HG03460 (cell line): ENCODE measurements around the gene SLC23A2.

Experiments
- ATAC-seq: cut with Tn5 transposase; IDR thresholded peaks from one replicate; pipeline ENCODE4 v1.9.1; 2021; ENCODE audit not compliant: unreplicated experiment

The SLC23A2 gene

DNA sequence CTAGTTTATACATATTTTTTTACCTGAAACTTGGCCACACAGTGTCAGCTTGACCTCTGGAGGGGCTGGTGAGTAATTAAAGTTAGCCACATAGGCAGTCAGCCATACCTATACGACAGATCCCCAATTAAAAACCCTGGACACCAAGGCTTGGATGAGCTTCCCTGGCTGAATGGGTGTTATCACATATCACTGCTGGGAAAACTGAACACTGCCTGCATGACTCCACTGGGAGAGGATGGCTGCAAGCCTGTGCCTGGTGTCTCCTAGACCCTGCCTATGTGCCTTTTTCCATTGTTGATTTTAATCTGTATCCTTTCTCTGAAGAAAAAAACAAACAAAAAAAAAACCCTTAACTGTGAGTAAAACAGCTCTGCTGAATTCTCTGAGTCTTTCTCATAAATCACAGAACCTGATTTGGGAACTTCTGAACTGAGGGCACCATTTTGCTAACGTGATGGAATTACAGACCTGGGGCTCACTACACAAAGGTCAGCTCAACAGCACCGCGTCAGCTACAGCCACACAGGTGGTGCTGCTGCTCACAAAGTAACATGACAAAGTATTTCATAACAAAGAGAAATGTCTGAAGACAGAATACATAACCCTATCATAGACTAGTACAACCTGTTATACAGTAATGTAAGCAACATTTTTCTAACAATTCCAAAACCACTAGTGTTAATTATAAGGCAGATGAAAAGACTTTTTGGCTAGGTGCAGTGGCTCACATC, 97.0 kb downstream of the SLC23A2 start:
- no peak for ATAC-seq

GRCh38 chr20:4902788-4903187, 98.5 kb downstream of the SLC23A2 start:
- ATAC-seq = no peak

GRCh38 chr20:4901031-4901818, 100.1 kb downstream of the SLC23A2 start:
- no peak for ATAC-seq

GRCh38 chr20:4898282-4899244, 102.7 kb downstream of the SLC23A2 start:
- ATAC-seq = no peak

GRCh38 chr20:4897600-4897999, 103.7 kb downstream of the SLC23A2 start:
- no peak for ATAC-seq

DNA sequence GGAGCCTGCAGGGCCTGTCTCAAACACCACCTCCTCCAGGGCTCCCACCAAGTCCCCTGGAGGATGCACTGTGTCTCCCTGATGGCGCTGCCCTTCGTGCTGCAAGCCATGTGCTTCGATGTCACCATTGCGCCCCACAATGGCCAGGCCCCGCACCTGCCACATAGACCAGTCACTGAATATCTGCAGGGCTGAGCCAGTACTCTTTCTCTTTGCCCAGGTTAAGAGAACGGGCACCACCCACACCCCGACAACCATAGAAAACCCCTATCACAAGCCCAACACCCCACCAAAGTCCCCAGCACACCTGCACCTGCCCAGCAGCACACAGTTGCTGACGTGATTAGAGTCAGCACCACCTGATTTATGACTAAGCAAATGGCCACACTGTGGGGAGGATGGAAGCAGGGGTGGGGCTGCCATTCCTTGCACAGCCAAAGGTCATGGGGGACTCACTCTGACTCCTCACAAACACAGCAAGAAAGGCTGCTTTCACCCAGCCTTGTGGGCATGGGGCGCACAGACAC, 104.3 kb downstream of the SLC23A2 start:
- ATAC-seq = no peak

DNA sequence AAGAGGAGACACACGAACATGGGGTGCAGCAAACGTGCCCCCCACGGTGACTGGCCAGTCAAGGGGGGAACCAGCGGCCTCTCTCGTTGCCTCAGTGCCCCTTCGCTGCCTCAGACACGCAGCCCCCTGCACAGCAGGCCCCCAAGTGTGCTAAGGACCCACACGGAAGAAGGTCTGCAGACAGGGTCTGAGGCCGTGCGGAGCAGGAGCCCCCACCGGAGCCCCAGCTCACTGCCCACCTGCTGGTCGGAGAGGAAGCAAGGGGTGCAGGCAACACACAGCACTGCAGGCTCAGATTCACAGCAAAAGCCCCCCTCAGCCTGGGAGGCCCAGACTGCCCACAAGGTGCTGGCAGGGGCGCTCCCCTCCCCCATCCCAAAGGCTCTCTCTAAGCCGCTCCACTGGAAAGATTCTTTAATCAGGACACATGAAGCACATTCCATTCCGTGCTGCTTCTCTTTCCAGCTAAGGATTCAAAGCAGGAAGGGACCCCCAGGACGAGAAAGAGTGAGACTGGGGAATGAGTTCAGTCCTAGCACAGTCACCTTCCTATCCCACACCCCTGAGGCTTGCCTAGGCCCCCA, 105.1 kb downstream of the SLC23A2 start:
- no peak for ATAC-seq

- ATAC-seq = no peak
These were observed 106.3 kb downstream of the SLC23A2 start for GRCh38 chr20:4894981-4895381.

GRCh38 chr20:4894409-4894808, 106.9 kb downstream of the SLC23A2 start:
- ATAC-seq = no peak

DNA sequence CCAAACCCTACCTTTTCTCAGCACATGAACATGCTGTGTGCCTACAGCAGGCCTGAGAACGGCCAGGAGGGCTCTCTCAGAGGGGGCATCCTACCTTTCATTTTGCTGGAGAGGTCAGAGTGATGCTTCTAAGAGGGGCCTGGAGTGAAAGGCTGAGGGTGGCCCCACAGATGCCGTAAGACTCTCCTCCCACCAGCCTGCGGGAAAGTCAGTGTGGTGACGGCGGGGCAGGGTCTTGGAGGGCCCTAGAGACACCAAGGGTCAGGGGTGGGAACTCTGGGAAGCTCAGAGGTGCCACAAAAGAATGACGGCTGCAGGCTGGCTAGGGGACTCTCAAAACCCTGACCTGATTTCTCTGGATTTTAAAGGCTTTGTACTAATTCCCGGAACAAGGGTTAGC, 107.6 kb downstream of the SLC23A2 start:
- no peak for ATAC-seq

GRCh38 chr20:4891997-4892396, 109.3 kb downstream of the SLC23A2 start:
- ATAC-seq = no peak

DNA sequence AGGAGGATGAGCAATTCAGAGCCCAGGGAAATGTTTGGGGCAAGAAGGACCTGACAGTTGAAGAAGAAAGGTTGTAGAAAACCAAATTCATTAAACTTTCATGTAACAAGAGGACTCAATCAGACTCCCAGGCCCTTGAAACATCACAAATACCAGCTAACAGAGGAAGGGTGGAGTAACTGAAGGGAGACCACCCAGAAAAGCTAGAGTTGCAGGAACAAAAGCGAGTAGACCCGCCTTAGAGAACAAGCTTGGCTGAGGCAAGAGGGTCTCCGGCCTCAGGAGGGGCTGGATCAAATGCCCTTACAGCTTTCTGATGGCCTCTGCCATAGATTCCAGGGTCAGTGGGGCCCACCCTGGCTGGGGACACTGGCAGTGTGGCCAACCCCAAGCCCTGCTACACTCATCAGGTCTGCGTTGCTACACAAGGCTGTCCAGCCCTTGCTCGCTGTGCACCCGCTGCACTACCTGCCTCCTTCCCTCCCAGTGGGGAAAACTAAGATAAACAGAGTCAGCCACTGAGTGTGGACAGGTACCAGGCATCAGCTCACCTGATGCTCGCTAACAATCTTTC, 110.0 kb downstream of the SLC23A2 start:
- no peak for ATAC-seq

GRCh38 chr20:4889446-4889845, 111.9 kb downstream of the SLC23A2 start:
- ATAC-seq = no peak

DNA sequence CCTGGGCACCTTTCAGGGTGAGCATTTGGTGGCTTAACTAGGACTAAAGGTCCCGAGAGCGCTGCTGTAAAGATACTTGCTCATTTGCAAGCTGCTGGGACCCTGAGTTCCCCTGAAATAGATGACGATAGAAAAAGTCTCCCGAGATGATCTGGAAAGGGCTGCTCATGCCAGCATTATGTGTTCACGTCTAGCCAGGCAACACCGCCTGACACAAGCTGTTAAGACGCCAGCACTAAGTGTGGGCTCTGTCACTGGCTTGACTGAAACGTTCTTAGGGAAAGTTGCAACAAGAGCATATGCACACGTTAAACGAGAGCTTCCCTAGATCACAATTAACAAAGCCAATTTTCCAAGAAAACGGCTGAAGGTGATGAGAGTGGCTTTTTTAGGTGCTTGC, 113.7 kb downstream of the SLC23A2 start:
- ATAC-seq = no peak

DNA sequence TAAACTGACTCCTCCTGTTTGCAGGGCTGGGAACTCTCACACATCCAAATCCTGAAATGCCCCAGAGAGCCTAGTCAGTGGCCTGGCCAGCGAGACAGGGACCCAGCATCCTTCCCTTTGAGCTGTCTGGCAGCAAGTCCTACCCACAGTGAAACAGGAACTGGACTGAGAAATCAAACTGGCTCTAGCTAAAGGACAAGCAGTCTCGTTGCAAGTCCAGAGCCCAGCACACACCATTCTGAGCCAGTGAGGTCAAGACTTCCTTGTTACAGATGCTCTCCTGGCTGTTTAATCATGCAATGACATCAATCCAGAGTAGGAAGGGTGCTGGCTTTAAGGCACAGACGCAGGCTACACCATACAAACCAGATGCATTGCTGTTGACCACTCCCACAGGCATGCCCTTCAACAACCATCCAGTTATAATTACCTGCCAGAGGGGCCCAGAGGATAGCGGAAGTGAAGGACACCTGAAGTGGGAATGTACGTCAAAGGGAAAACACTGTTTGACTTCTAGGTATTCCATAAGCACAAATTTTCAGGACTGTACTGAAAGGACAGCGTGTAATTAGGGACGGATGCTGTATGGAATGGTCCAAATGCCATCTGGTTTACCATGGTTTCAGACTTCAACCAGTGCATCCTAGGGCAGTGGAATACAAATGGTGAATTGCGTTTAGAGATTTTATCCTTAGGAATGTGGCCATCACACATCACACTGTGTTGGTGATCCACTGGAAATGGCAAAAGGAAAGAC, 114.4 kb downstream of the SLC23A2 start:
- no peak for ATAC-seq

DNA sequence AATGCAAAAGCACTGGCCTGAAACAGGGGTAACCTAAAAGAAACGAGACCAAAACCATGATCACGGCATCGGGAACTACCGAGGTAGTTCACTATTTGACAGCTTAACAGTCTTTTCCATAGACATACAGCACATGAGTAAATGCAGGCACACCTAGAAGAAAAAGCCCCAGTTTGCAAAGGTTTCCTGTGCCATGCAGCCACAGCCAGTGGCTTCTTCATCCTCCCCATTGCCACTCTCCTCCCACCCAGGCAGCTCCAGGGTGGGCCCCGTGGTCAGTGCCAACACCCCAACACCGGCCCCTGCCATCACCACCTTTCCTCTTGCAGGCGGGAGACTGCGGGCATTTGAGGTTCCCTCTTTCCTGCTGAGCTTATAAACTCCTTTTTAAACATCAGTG, 115.4 kb downstream of the SLC23A2 start:
- no peak for ATAC-seq

GRCh38 chr20:4883546-4883945, 117.8 kb downstream of the SLC23A2 start:
- no peak for ATAC-seq

DNA sequence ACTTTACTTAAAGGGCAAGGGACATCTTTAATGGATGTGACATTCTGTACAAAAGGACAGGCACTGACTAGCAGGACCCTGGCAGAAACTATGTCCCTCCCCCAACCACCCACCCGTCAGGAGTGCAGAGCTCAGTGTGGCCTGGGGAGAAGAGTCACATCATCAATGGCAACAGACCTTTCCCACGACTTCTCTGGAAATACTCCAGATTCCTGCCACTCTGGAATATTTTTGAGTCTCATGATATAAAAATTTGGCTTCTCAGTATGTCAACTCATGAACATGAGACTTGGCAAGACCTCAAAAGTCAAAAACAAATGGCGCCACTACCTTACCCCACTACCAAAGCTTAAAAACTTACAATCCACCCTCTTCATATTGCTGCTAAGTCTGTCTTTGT, 118.3 kb downstream of the SLC23A2 start:
- no peak for ATAC-seq

- ATAC-seq = no peak
These were observed 120.1 kb downstream of the SLC23A2 start for GRCh38 chr20:4881006-4881730.
